IPS DF 6.9 (cell line): Measurements from ENCODE around the gene C5.
"Not testable (repeated sequence)": the region's sequence is repeated elsewhere in the genome, so short reads cannot be mapped to it uniquely, and the experiment has no call there.

Source experiments
- DNase-seq: peaks from one replicate; pipeline ENCODE4 v3.0.0-alpha.2; 2013; ENCODE audit warnings: low read depth, low spot score
- H3K27ac ChIP-seq: one replicate; pipeline ENCODE4 v1.5.1; 2013; ENCODE audit warnings: low read length, control low read depth
- H3K27me3 ChIP-seq: 2 replicates; pipeline ENCODE4 v1.6.1; 2013; ENCODE audit warnings: mild to moderate bottlenecking, low read length; ENCODE audit not compliant: control insufficient read depth, insufficient read depth
- H3K36me3 ChIP-seq: 2 replicates; pipeline ENCODE4 v1.6.1; 2013; ENCODE audit warnings: low read length; ENCODE audit not compliant: control insufficient read depth, insufficient read depth
- H3K4me1 ChIP-seq: 2 replicates; pipeline ENCODE4 v1.6.1; 2013; ENCODE audit warnings: low read length; ENCODE audit not compliant: control insufficient read depth, insufficient read depth
- H3K4me3 ChIP-seq: 2 replicates; pipeline ENCODE4 v1.5.1; 2013; ENCODE audit warnings: mild to moderate bottlenecking, low read length
- H3K9me3 ChIP-seq: 2 replicates; pipeline ENCODE4 v1.6.1; 2013; ENCODE audit warnings: low read length, inconsistent platforms; ENCODE audit not compliant: control insufficient read depth, insufficient read depth
- WGBS: extraction: QIAGEN DNeasy Blood & Tissue Kit; methylation state at CpG from one replicate; pipeline ENCODE4 v1.1.7; 2013; ENCODE audit warnings: mixed read lengths, missing lambda C conversion rate; ENCODE audit not compliant: insufficient read length, insufficient coverage; 5-methylcytosine and 5-hydroxymethylcytosine counted together

Gene C5

GRCh38 chr9:121050128-121050988 is at the start of gene C5:
Gene C5, minus strand, starts transcription at chr9:121050275. Its CDS starts 29 bp downstream, at chr9:121050246.
- no peak for DNase-seq
- no peak within 1 kb of the TSS for H3K4me3 ChIP-seq
- H3K9me3 ChIP-seq, result no peaks in the 10 kb centered on the region
- no CpG with 5 or more reads among the region's 6 CpGs for WGBS
- H3K27me3 ChIP-seq, result no peaks in the 10 kb centered on the region
- no peak within 1 kb of the TSS for H3K27ac ChIP-seq
- H3K36me3 ChIP-seq, result no peaks in the 10 kb centered on the region
- H3K4me1 ChIP-seq, result no peaks in the 10 kb centered on the region

- DNase-seq, result no peak
- no peak overlapping the region for H3K4me3 ChIP-seq
- H3K36me3 ChIP-seq, result no peaks in the 10 kb centered on the region
- no peaks in the 10 kb centered on the region for H3K4me1 ChIP-seq
- H3K27me3 ChIP-seq, result no peaks in the 10 kb centered on the region
- H3K9me3 ChIP-seq, result no peaks in the 10 kb centered on the region
- no peak overlapping the region for H3K27ac ChIP-seq
- no CpG with 5 or more reads among the region's 5 CpGs for WGBS
Measured at GRCh38 chr9:121098567-121099198, 48.6 kb upstream of the C5 start.

GRCh38 chr9:121095057-121095456 is 45.0 kb upstream of the C5 start:
- H3K9me3 ChIP-seq, result no peaks in the 10 kb centered on the region
- no peaks in the 10 kb centered on the region for H3K4me1 ChIP-seq
- no peak overlapping the region for H3K27ac ChIP-seq
- no peaks in the 10 kb centered on the region for H3K36me3 ChIP-seq
- no peak overlapping the region for H3K4me3 ChIP-seq
- no peak for DNase-seq
- no peaks in the 10 kb centered on the region for H3K27me3 ChIP-seq

DNA sequence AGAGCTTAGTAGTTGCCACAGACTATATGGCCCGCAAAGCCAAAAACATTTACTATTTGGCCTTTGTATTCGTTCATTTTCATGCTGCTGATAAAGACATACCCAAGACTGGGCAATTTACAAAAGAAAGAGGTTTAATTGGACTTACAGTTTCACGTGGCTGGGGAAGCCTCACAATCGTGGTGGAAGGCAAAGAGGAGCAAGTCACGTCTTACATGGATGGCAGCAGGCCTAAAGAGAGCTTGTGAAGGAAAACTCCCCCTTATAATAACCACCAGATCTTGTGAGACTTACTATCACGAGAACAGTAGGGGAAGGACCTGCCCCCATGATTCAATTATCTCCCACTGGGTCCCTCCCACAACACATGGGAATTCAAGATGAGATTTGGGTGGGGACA is 40.7 kb upstream of the C5 start:
- WGBS, result no CpG with 5 or more reads among the region's 6 CpGs
- DNase-seq, H3K4me3 ChIP-seq, H3K27ac ChIP-seq, H3K4me1 ChIP-seq, H3K27me3 ChIP-seq, H3K36me3 ChIP-seq, H3K9me3 ChIP-seq: not testable (repeated sequence)

GRCh38 chr9:121088576-121088975 is 38.5 kb upstream of the C5 start:
- no CpG with 5 or more reads among the region's 3 CpGs for WGBS
- DNase-seq, result no peak
- Histone ChIP-seq H3K27ac (no peak overlapping the region), H3K9me3 (no peaks in the 10 kb centered on the region), H3K4me3 (no peak overlapping the region), H3K27me3 (no peaks in the 10 kb centered on the region), H3K36me3 (no peaks in the 10 kb centered on the region), H3K4me1 (no peaks in the 10 kb centered on the region)

DNA sequence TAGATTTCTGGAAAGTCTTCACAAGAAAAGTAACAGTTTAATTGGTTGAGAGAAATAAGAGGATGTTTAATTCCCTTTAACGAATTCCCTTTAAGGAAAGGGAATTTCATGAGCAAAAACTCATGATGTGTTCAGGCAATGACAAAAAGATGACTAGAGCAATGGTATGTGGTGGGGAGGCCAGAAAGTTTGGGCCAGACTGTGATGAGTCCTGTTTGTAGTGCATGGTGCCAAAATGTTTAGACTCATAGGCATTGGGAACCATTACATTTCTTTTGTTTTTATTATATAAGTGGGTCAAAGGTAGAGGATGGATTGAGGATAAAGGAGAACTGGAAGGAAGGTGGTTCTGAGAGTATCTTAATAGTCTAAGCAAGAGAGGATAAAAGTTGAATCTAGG is 35.6 kb upstream of the C5 start:
- DNase-seq, result no peak
- H3K27me3 ChIP-seq, result no peaks in the 10 kb centered on the region
- H3K4me3 ChIP-seq, result no peak overlapping the region
- H3K4me1 ChIP-seq, result no peaks in the 10 kb centered on the region
- no peaks in the 10 kb centered on the region for H3K36me3 ChIP-seq
- no CpG with 5 or more reads among the region's 1 CpG for WGBS
- no peaks in the 10 kb centered on the region for H3K9me3 ChIP-seq
- no peak overlapping the region for H3K27ac ChIP-seq

GRCh38 chr9:121082075-121082474 is 32.0 kb upstream of the C5 start:
- Histone ChIP-seq H3K4me1 (no peaks in the 10 kb centered on the region), H3K36me3 (no peaks in the 10 kb centered on the region), H3K27me3 (no peaks in the 10 kb centered on the region), H3K4me3 (no peak overlapping the region), H3K27ac (no peak overlapping the region), H3K9me3 (no peaks in the 10 kb centered on the region)
- no peak for DNase-seq
- no CpG with 5 or more reads among the region's 1 CpG for WGBS

DNA sequence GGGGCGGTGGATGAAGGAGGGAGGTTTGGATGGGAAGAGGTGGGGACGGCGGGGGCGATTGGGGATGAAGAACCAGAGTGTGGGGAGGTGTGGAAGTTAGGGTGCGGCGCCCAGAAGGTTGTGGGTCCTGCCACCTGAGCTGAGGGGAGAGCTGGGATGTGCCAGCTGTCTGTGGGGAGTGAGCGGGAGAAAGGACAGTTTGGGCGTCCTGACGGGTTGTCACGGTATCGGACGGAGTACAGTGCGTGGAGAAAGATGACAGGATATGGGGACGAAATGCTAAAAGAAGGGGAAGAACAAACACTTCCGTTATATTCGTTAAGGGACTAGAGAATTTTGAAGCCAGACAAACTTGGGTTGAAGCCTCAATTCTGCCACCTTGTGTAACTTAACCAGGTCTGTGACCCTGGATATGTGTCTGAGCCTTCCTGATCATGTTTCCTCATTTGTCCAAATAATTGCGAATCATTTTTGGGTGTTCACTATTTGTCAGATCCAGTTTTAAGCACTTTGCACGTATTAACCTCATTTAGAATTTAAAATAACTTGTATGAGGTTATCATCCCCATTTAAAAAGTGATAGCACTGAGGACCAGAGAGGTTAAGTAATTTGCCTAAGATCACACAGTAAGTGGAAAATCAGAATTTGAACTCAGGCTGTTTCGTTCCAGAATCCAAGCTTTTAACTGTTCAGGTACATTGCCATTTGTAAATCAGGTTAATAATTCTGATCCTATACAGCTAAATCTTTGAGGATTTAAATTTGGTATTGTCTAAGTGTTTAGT is 25.4 kb upstream of the C5 start:
- no peak overlapping the region for H3K27ac ChIP-seq
- H3K9me3 ChIP-seq, result no peaks in the 10 kb centered on the region
- DNase-seq, result no peak
- H3K4me1 ChIP-seq, result no peaks in the 10 kb centered on the region
- no peaks in the 10 kb centered on the region for H3K36me3 ChIP-seq
- peaks cover 21% of the 10 kb centered on the region for H3K27me3 ChIP-seq
- WGBS, result no CpG with 5 or more reads among the region's 19 CpGs
- peak overlapping the region; percentile 73; the same call in 1 of the 2 replicates for H3K4me3 ChIP-seq

- DNase-seq, result no peak
- Histone ChIP-seq H3K4me1 (no peaks in the 10 kb centered on the region), H3K27me3 (peaks cover 21% of the 10 kb centered on the region), H3K27ac (no peak within 1 kb of the TSS), H3K4me3 (peak within 1 kb of the TSS; percentile 73; the same call in 1 of the 2 replicates), H3K9me3 (no peaks in the 10 kb centered on the region), H3K36me3 (no peaks in the 10 kb centered on the region)
- WGBS, result no CpG with 5 or more reads among the region's 85 CpGs
Measured at GRCh38 chr9:121074370-121075250, 24.5 kb upstream of the C5 start, which contains the start of gene CNTRL. Gene CNTRL, plus strand, starts transcription at chr9:121074955. Its CDS starts 13,372 bp downstream, at chr9:121088327.

GRCh38 chr9:121073038-121073437 is 23.0 kb upstream of the C5 start:
- no peak overlapping the region for H3K27ac ChIP-seq
- no peaks in the 10 kb centered on the region for H3K4me1 ChIP-seq
- H3K4me3 ChIP-seq, result no peak overlapping the region
- no peak for DNase-seq
- no peaks in the 10 kb centered on the region for H3K36me3 ChIP-seq
- no CpG with 5 or more reads among the region's 4 CpGs for WGBS
- H3K27me3 ChIP-seq, result peaks cover 21% of the 10 kb centered on the region
- H3K9me3 ChIP-seq, result no peaks in the 10 kb centered on the region
